GM19395 (cell line): ENCODE results near the gene CLSTN1.

Experiments used
- ATAC-seq: cut with Tn5 transposase; IDR thresholded peaks from one replicate; pipeline ENCODE4 v1.9.1; 2021; ENCODE audit warnings: mild to moderate bottlenecking, moderate library complexity; ENCODE audit not compliant: unreplicated experiment

The CLSTN1 gene

GRCh38 chr1:9852004-9852403 is 28.2 kb upstream of the CLSTN1 start:
- ATAC-seq = no peak

- ATAC-seq = no peak
Observed at GRCh38 chr1:9850442-9851162, 26.8 kb upstream of the CLSTN1 start.

- ATAC-seq = no peak
Observed at GRCh38 chr1:9849691-9850441, 26.1 kb upstream of the CLSTN1 start.

GRCh38 chr1:9848022-9848421 is 24.3 kb upstream of the CLSTN1 start:
- no peak for ATAC-seq

- ATAC-seq = no peak
Observed at GRCh38 chr1:9847269-9847668, 23.5 kb upstream of the CLSTN1 start.

- no peak for ATAC-seq
Observed at GRCh38 chr1:9846611-9847171, 22.9 kb upstream of the CLSTN1 start.

- ATAC-seq = no peak
Observed at GRCh38 chr1:9845914-9846313, 22.1 kb upstream of the CLSTN1 start.

- no peak for ATAC-seq
Observed at GRCh38 chr1:9844756-9845155, 21.0 kb upstream of the CLSTN1 start.

- ATAC-seq = no peak
Observed at GRCh38 chr1:9844106-9844505, 20.3 kb upstream of the CLSTN1 start.

GRCh38 chr1:9843576-9843945 is 19.8 kb upstream of the CLSTN1 start:
- no peak for ATAC-seq

- no peak for ATAC-seq
Observed at GRCh38 chr1:9842781-9843575, 19.2 kb upstream of the CLSTN1 start.

GRCh38 chr1:9842073-9842711 is 18.4 kb upstream of the CLSTN1 start:
- ATAC-seq = no peak

GRCh38 chr1:9841460-9841859 is 17.7 kb upstream of the CLSTN1 start:
- ATAC-seq = no peak

GRCh38 chr1:9840176-9840575 is 16.4 kb upstream of the CLSTN1 start:
- ATAC-seq = no peak

GRCh38 chr1:9838946-9839345 is 15.2 kb upstream of the CLSTN1 start:
- ATAC-seq = no peak

- ATAC-seq = no peak
Observed at GRCh38 chr1:9836632-9836960, 12.8 kb upstream of the CLSTN1 start.

- ATAC-seq = no peak
Observed at GRCh38 chr1:9835758-9836631, 12.2 kb upstream of the CLSTN1 start.

GRCh38 chr1:9835404-9835757 is 11.6 kb upstream of the CLSTN1 start:
- ATAC-seq = no peak

- no peak for ATAC-seq
Observed at GRCh38 chr1:9833632-9834031, 9.9 kb upstream of the CLSTN1 start.

- ATAC-seq = no peak
Observed at GRCh38 chr1:9827558-9828185, 3.9 kb upstream of the CLSTN1 start.
